Measurements from ENCODE around the gene RABL6.
"Not testable (repeated sequence)": the region's sequence is repeated elsewhere in the genome, so short reads cannot be mapped to it uniquely, and the experiment has no call there.

Gene RABL6

DNA sequence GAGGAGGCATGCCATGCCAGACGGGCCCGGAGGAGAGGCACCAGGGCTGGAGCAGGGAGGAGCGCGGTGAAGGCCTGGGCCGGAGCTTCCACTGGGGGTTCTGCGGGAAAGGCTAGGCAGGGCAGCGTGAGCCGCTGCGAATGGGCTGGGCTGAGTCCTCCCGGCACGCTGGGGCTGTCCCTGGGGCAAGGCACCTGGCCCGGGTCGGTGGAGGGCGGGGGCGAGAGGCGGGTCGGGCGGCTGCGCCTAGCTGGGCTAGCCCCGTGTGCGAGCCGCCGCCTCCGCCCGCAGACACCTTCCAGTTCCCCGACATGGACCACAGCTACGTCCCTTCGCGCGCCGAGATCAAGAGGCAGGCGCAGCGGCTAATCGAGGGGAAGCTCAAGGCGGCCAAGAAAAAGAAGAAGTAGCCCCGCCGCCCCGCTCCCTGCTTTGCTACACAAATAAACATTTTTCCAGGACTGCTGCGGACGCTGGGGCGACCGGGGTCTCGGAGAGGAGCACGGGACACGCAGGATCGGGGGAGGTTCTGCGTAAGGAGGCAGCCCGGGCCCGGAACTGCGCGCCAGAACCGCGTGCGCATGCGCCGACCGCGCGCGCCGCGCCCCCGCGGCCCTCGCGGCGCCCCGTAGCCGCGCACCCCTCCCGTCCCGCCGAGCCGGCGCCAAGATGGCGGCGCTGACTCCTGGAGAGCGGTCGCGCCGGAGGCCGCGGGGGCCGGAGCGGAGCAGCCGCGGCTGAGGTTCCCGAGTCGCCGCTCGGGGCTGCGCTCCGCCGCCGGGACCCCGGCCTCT, at the start of gene RABL6:
Gene RABL6 (plus strand): TSS at position 668 of the 794 bp plus-strand sequence. CDS start 249 bp downstream, outside the sequence.
- peak in 1 of 2 experiments; percentile 69 for DNase-seq

DNA sequence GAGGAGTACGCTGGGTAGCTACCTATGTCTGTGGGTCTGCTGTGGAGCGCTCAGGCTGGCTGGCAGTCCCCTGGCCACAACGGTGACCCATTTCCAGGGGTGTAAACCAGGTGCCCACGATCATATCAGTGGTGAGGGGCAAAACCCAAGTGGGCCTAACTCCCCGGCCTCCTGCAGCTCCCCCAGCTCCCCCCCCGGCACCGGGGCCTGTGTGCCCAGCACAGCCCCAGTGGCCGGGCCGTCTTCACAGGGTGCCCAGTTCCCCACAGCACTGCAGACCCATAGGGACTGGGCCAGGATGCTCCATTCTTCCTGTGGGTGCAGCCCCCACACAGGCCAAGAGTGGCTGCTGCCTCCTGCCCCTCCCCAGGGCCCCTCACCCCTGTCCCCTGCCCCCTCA, 48.7 kb upstream of the RABL6 start:
- no peak for DNase-seq

- no peak for DNase-seq
These were observed 48.1 kb upstream of the RABL6 start for GRCh38 chr9:136759436-136760325.

DNA sequence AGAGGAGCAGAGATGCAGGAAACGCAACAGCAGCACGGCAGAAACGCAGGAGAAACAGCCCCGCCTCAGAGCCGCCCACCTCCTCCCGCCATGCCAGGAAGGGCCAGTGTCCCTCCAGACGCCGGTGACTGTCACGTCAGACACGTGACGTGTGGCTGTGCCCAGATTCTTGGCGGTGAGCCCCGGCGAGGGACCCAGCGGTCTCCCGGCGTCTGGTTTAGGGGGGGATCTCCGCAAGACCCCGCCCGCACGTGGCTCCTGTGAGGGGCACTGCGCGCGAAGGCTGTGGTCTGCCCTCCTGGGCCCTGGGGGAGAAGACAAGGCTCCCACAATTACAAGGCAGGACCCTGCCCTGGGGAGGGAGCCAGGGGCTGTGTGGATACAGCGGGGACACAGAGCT, 47.3 kb upstream of the RABL6 start:
- DNase-seq = no peak

DNA sequence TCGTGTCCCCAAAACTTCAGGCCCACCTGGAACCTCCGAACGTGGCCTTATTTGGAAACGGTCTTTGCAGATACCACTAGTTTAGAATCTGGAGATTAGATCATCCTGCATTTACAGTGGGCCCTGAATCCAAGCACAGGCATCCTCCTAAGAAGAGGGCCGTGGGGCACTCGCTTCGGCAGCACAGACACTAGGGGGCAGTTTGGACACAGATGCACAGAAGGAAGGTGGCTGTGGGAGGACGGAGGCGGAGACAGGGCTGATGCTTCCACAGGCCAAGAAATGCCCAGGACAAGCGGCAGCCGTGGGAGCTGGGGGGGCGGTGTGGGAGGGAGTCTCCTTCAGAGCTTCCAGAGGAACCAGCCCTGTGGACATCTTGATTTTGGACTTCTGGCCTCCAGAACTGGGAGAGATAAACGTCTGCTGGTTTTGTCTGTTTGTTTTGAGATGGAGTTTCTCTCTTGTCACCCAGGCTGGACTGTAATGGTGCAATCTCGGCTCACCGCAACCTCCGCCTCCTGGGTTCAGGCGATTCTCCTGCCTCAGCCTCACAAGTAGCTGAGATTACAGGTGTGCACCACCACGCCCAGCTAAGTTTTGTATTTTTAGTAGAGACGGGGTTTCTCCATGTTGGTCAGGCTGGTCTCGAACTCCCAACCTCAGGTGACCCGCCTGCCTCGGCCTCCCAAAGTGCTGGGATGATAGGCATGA, 46.8 kb upstream of the RABL6 start:
- peak in 1 of 2 experiments; percentile 25 for DNase-seq

GRCh38 chr9:136761545-136761981, 46.2 kb upstream of the RABL6 start:
- no peak for DNase-seq

DNA sequence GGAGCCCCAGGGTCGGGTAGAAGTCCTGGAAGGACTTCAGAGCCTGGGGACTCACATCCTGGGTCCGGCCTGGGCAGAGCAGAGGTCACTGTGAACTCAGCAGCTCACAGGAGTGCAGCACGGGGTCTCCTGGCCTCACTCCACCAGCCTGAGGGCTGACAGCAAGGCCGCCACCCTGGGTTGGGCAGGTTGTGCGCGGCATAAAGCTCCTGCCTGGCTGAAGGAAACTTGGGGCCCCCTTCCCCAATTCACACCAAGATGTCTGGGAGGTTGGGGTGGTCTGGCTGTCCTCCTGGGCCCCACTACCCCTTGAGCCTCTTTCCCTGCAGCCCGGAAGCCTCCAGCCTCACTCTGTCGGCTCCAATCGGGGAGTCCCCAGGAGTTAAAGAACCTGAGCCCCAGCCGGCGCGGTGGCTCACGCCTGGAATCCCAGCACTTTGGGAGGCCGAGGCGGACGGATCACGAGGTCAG, 45.5 kb upstream of the RABL6 start:
- no peak for DNase-seq

DNA sequence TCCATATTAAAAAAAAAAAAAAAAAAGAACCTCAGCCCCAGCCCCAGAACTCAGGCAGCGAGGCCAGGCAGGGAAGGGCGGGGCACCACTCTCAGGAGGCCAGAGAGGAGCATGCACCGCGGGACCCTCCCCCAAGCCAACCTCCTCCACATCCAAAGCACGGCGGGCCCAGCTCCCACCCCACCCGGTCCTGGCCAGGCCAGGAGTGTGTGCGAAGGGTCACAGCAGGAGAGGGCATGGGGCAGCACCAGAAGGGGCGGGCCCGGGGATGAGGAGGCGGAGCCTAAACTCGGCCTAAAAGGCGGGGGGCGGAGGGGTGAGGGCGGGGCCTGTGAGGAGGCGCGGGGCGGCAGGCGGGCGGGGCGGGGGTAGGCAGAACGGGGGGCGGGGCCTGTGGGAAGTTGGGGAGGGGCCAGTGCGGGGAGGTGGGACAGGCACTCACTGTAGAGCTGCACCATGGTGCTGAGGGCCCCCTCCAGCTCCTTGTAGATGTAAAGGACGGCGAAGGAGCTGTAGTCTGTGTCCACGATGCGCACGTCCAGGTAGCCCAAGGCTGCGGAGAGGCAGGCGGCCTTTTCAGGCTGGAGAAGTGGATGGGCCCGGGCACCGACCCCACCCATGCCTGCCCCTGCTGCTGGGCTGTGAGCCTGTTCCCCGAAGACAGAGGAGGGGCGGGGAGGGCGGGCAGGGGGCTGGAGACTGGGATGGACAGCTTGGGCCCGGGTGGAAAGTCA, 44.7 kb upstream of the RABL6 start:
- no peak for DNase-seq

DNA sequence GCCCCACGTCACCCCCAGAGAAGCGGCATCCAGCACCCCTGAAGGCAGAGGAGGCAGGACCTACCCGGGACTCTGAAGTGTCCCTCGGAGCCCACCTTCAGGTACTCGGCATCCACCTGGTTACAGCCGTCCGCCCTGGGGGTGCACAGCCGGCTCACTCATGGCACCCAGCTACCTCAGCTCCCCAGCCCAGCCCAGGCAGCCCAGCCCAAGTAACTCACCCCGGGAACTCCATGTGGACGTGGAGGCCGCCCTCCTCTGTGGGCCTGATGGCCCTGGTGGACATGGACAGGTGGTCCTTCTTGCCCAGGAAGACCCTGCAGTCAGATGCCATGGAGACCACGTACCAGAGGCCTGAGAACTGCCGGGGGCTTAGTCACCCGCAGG, 44.1 kb upstream of the RABL6 start:
- DNase-seq = no peak

DNA sequence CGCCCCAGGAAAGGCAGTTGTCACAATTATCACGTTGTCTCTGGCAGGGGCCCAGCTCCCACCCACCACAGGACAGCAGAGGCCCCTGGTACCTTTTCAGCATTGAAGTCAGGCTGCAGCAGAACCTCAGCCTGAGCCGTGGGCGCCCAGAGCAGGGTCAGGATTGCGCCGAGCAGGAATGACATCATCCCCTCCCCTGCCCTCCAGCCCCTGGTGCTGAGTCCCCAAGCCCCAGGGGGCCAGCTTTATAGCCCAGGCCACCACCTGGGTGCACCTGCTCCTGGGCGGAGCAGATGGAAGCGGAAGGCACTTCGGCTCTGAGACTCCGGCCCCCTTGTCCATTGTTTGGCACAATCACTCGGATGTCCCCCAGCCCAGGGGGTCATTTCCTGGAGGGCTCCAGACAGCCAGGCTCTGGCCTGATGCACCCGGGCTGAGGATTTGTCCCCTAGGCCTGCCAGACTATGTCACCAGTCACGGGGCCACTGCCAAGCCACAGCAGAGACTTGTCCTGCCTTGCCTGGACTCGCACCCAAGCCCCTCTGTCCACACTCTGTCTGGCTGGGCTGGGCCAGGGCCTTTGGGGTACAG, 43.4 kb upstream of the RABL6 start, which contains the start of gene LCN15:
Gene LCN15 (minus strand): TSS at position 218 of the 591 bp plus-strand sequence. CDS start 30 bp downstream, at position 188.
- DNase-seq = no peak

- DNase-seq = no peak
These were observed 42.7 kb upstream of the RABL6 start for GRCh38 chr9:136765041-136765440.

GRCh38 chr9:136765745-136766409, 41.9 kb upstream of the RABL6 start:
- DNase-seq = not testable (repeated sequence)

DNA sequence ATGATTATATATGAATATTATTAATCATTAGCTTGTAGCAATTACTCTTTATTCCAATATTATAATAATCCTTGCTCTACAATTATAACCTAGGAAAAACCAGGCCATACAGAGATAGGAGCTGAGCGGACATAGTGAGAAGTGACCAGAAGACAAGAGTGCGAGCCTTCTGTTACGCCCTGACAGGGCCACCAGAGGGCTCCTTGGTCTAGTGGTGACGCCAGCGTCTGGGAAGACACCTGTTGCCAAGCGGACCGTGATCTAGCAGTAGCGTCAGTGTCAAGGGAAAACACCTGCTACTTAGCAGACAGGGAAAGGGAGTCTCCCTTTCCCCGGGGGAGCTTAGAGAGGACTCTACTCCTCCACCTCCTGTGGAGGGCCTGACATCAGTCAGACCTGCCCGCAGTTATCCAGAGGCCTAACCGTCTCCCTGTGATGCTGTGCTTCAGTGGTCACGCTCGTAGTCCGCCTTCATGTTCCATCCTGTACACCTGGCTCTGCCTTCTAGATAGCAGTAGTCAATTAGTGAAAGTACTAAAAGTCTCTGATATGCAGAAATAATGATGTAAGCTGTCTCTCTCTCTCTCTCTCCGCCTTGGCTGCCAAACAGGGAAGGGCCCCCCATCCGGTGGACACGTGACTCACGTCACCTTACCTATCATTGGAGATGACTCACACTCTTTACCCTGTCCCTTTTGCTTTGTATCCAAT, 41.2 kb upstream of the RABL6 start:
- peak in 1 of 2 experiments; percentile 26 for DNase-seq

DNA sequence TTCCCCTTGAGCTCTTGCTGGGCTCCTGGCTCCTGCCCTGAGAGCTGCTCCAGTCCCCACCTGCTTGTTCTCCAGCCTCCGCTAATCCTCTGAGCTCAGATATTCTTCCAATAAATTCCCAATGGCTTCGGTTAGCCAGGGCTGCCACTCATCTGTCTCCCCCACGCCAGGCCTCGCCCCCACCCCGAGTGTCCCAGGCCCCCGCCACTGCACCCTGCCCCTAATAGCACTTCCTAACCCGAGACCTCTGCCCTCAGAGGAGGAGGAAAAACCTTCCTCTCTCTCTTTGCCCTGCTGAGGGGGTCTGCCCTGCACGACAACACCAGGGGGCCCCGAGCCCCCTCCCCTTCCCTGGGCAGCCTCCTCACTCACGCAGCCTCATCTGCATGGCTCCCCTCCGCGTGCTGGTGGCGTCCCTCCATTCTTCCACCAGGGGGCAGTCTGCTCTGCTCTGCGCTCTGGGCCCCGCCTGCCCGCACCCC, 38.0 kb upstream of the RABL6 start:
- peak in 1 of 2 experiments; percentile 12 for DNase-seq

GRCh38 chr9:136771907-136772415, 35.8 kb upstream of the RABL6 start:
- DNase-seq = no peak

GRCh38 chr9:136773386-136774044, 34.2 kb upstream of the RABL6 start:
- DNase-seq = peak in 1 of 2 experiments; percentile 26

GRCh38 chr9:136774416-136775045, 33.2 kb upstream of the RABL6 start:
- DNase-seq = no peak

DNA sequence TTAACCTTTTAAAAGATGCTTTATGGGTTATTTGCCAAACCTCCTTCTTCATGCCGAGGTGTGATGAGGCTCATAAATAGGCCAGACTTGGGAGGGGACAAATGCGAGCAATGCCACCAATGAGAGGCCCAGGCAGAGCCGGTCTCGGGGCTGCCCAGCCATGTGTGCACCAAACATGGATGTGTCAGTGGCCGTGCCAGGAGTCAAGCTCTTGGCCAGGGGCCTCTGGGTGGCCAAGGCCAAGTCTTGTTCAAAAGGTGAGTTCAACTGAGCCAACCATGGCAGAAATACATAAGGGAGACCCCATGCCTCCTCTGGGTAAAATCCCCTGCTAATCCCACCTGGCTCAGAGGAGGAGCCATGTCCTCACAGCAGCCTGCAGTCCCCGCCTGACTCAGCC, 32.6 kb upstream of the RABL6 start:
- no peak for DNase-seq

- DNase-seq = no peak
These were observed 30.8 kb upstream of the RABL6 start for GRCh38 chr9:136776947-136777346.

All from NCI-H446 (cell line).